Uterus (tissue), 4 donors: ENCODE data around the gene KCNH2. TPM values are rescaled to one million over a fixed set of nuclear protein-coding genes. Genes with fewer than 3 reads are reported as not detected.

Experiments used
- DNase-seq, 2 donors: peaks; one replicate each; pipeline ENCODE4 v3.0.0-alpha.2; 2019 to 2020
- H3K27ac ChIP-seq, 2 donors: fragments of 200-600 bp; sonication (generic); 1 replicate in 1 of 2; 2 replicates in 1 of 2; pipeline ENCODE4 v1.5.1; 2016 to 2018
- H3K27me3 ChIP-seq, 2 donors: fragments of 200-600 bp; sonication (generic); one replicate each; pipeline ENCODE4 v1.5.1; 2018 to 2019; ENCODE audit warnings: control low read depth in 1 of 2
- H3K36me3 ChIP-seq, 2 donors: fragments of 200-600 bp; sonication (generic); one replicate each; pipeline ENCODE4 v1.5.1; 2019; ENCODE audit warnings: control low read depth in 1 of 2
- H3K4me1 ChIP-seq, 2 donors: fragments of 200-600 bp; sonication (generic); one replicate each; pipeline ENCODE4 v1.5.1; 2018 to 2019; ENCODE audit warnings: control low read depth in 1 of 2
- H3K4me3 ChIP-seq, 2 donors: fragments of 200-600 bp; sonication (generic); 1 replicate in 1 of 2; 2 replicates in 1 of 2; pipeline ENCODE4 v1.5.1; 2018 to 2019; ENCODE audit warnings: mild to moderate bottlenecking in 1 of 2
- H3K9me3 ChIP-seq, 2 donors: fragments of 200-600 bp; sonication (generic); one replicate each; pipeline ENCODE4 v1.5.1; 2019; ENCODE audit warnings: control low read depth in 1 of 2
- CTCF ChIP-seq, 4 experiments: fragments of 200-600 bp in 2 of 4; fragments of 450-650 bp in 2 of 4; sonication (generic) in 2 of 4; IDR thresholded peaks; one replicate each; pipeline ENCODE4 v1.5.1; 2016 to 2019; ENCODE audit warnings: antibody characterized with exemption in 4 of 4, mild to moderate bottlenecking in 2 of 4, moderate library complexity in 1 of 4
- POLR2A ChIP-seq, 2 donors: fragments of 450-650 bp; IDR thresholded peaks; one replicate each; pipeline ENCODE4 v1.6.1; 2016; ENCODE audit warnings: antibody characterized with exemption in 2 of 2, mild to moderate bottlenecking in 1 of 2, moderate library complexity in 1 of 2
- intact Hi-C: fragments of 100-400 bp; cut with DNase I; formaldehyde crosslinking; loops from one replicate; pipeline ENCODE4 v1.15.1; 2023; ENCODE audit warnings: low total_unique reads
- total RNA-seq, 4 donors: library from RNA; depleted of rRNA in 3 of 4; stranded (reverse); fragments of >200 nt in 3 of 4; gene quantifications; one replicate each; pipeline versions ENCODE4 v1.1.0 to v1.2.4, GENCODE V29; 2014 to 2023
- donor health status: DM: yes; HTN: yes; CAD: no.

KCNH2 gene
- total RNA-seq, 4 donors from 2014 or later = 9.1 to 51.0 (median 22.8) TPM

GRCh38 chr7:150964593-150965111 lies 13.5 kb downstream of the KCNH2 start:
- H3K27me3 ChIP-seq = no peaks in the 10 kb centered on the region
- intact Hi-C loops = no loop called here
- H3K9me3 ChIP-seq = no peaks in the 10 kb centered on the region
- H3K4me1 ChIP-seq = peaks cover 0 to 8% of the 10 kb centered on the region in 2 donors
- H3K27ac ChIP-seq = no peak overlapping the region
- TF ChIP-seq POLR2A (IDR thresholded peaks at IDR 0.05) (no peak), CTCF (IDR thresholded peaks at IDR 0.05) (no peak)
- no peak overlapping the region for H3K4me3 ChIP-seq
- H3K36me3 ChIP-seq = no peaks in the 10 kb centered on the region
- no peak for DNase-seq

- Histone ChIP-seq H3K4me1 (peaks cover 0 to 8% of the 10 kb centered on the region in 2 donors), H3K4me3 (no peak overlapping the region), H3K36me3 (no peaks in the 10 kb centered on the region), H3K9me3 (no peaks in the 10 kb centered on the region), H3K27ac (peak overlapping the region in 1 of 2 donors; percentile 79), H3K27me3 (no peaks in the 10 kb centered on the region)
- TF ChIP-seq CTCF (IDR thresholded peaks at IDR 0.05) (no peak), POLR2A (IDR thresholded peaks at IDR 0.05) (no peak)
- no peak for DNase-seq
- intact Hi-C loops = no loop called here
These were observed 14.2 kb downstream of the KCNH2 start for GRCh38 chr7:150963707-150964559.

GRCh38 chr7:150962553-150963399 lies 15.3 kb downstream of the KCNH2 start:
- Histone ChIP-seq H3K4me3 (no peak overlapping the region), H3K4me1 (peaks cover 0 to 8% of the 10 kb centered on the region in 2 donors), H3K27ac (peak overlapping the region; percentile 68 to 79), H3K36me3 (no peaks in the 10 kb centered on the region), H3K27me3 (no peaks in the 10 kb centered on the region), H3K9me3 (no peaks in the 10 kb centered on the region)
- intact Hi-C loops = no loop called here
- peak; percentile 63 to 64 for DNase-seq
- no peak for TF ChIP-seq POLR2A (IDR thresholded peaks at IDR 0.05)
- TF ChIP-seq CTCF (IDR thresholded peaks at IDR 0.05) = peak; percentile 88 to 96 (median 95)

GRCh38 chr7:150962290-150962552 lies 15.9 kb downstream of the KCNH2 start:
- no peaks in the 10 kb centered on the region for H3K36me3 ChIP-seq
- DNase-seq = no peak
- peaks cover 0 to 8% of the 10 kb centered on the region in 2 donors for H3K4me1 ChIP-seq
- H3K27me3 ChIP-seq = no peaks in the 10 kb centered on the region
- no peak overlapping the region for H3K4me3 ChIP-seq
- H3K27ac ChIP-seq = peak overlapping the region; percentile 68 to 79
- TF ChIP-seq CTCF (IDR thresholded peaks at IDR 0.05) = no peak
- no peak for TF ChIP-seq POLR2A (IDR thresholded peaks at IDR 0.05)
- H3K9me3 ChIP-seq = no peaks in the 10 kb centered on the region
- intact Hi-C loops = no loop called here
